Nephron progenitor cell (in vitro differentiated cells): ENCODE results near the gene HACD1.
"Not testable (repeated sequence)": the region's sequence is repeated elsewhere in the genome, so short reads cannot be mapped to it uniquely, and the experiment has no call there.

ENCODE experiments used
- DNase-seq: peaks from one replicate; pipeline ENCODE4 v3.0.0; 2021
- H3K27ac Mint-ChIP-seq: 2 replicates; pipeline ENCODE4 v1.8.0; 2021; ENCODE audit warnings: mild to moderate bottlenecking, moderate library complexity, mixed read lengths
- H3K27me3 Mint-ChIP-seq: 2 replicates; pipeline ENCODE4 v1.8.0; 2021; ENCODE audit warnings: mild to moderate bottlenecking, low read depth, mixed read lengths; ENCODE audit not compliant: poor library complexity
- H3K36me3 Mint-ChIP-seq: 2 replicates; pipeline ENCODE4 v1.8.0; 2021; ENCODE audit warnings: low read depth, mixed read lengths
- H3K4me1 Mint-ChIP-seq: 2 replicates; pipeline ENCODE4 v1.8.0; 2021; ENCODE audit warnings: mixed read lengths
- H3K4me3 Mint-ChIP-seq: 2 replicates; pipeline ENCODE4 v1.8.0; 2021; ENCODE audit warnings: mild to moderate bottlenecking, moderate library complexity, mixed read lengths
- H3K9me3 Mint-ChIP-seq: 2 replicates; pipeline ENCODE4 v1.8.0; 2021; ENCODE audit warnings: mild to moderate bottlenecking, moderate library complexity, mixed read lengths
- CTCF ChIP-seq: fragments of 200-600 bp; sonication (generic); IDR thresholded peaks from 2 replicates; pipeline ENCODE4 v1.5.0; 2021; ENCODE audit warnings: antibody characterized with exemption

Gene HACD1

GRCh38 chr10:17605936-17606335 lies 11.2 kb downstream of the HACD1 start:
- Mint-ChIP-seq H3K9me3 (no peaks in the 10 kb centered on the region), H3K4me1 (no peaks in the 10 kb centered on the region), H3K4me3 (no peak overlapping the region), H3K27ac (no peak overlapping the region), H3K36me3 (peaks cover 9% of the 10 kb centered on the region), H3K27me3 (no peaks in the 10 kb centered on the region)
- no peak for TF ChIP-seq CTCF
- DNase-seq: no peak

- H3K36me3 Mint-ChIP-seq: peaks cover 9% of the 10 kb centered on the region
- no peaks in the 10 kb centered on the region for H3K27me3 Mint-ChIP-seq
- no peaks in the 10 kb centered on the region for H3K4me1 Mint-ChIP-seq
- peak; percentile 32 for TF ChIP-seq CTCF
- H3K4me3 Mint-ChIP-seq: no peak overlapping the region
- DNase-seq: no peak
- no peak overlapping the region for H3K27ac Mint-ChIP-seq
- H3K9me3 Mint-ChIP-seq: no peaks in the 10 kb centered on the region
Measured at GRCh38 chr10:17599089-17599488, 18.1 kb downstream of the HACD1 start.

DNA sequence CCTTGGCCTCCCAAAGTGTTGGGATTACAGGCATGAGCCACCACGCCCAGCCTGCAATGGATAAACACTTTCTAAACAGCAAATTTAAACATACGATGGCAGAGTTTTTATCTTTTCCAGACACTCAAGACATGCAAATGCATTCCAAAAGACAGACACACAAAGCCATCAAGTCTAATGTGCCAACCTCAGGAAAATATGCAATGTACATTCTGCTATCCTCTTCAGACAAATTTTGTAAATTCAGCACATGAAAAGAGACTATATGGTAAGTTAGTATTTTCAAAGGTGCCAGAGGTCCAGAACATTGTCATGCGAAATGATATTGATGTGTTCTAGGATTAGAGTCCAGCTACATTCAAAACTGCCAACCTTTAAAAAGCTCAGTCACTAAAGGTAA lies 19.8 kb downstream of the HACD1 start:
- no peaks in the 10 kb centered on the region for H3K27me3 Mint-ChIP-seq
- H3K27ac Mint-ChIP-seq: no peak overlapping the region
- no peaks in the 10 kb centered on the region for H3K4me1 Mint-ChIP-seq
- H3K36me3 Mint-ChIP-seq: peaks cover 12% of the 10 kb centered on the region
- no peak for DNase-seq
- no peaks in the 10 kb centered on the region for H3K9me3 Mint-ChIP-seq
- H3K4me3 Mint-ChIP-seq: no peak overlapping the region
- no peak for TF ChIP-seq CTCF

DNA sequence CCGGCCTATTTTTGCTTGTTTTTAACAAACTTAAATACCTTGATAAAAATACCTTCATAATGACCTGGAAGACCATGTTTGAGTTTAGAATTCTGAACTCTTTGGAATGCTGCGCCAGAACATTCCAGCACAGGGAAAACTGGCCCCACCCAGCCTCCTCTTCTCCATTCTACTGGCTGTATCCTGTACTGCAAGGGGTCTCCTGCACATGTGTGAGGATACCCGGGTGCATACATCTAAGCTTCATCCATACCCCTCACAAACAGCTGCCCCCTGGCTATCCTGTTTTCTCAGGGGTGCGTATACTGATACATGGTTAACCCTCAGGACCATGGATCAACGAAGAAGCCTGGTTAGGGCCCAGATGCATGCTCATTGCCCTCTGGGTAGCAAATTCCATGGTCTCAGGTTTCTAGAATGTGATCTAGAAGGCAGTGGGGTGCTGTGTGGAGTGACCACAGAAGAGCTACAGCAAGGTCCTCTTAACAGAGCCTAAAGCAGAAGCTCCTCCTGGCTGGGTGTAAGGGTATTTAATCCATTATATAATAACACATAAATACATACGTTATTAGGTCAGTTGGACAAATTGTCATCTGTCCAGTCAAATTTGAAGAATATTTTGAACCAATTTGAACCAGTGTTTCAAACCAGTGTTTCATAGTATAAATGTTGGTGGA lies 26.1 kb downstream of the HACD1 start:
- H3K9me3 Mint-ChIP-seq: peaks cover 11% of the 10 kb centered on the region
- TF ChIP-seq CTCF: no peak
- H3K4me1 Mint-ChIP-seq: peaks cover 19% of the 10 kb centered on the region

DNA sequence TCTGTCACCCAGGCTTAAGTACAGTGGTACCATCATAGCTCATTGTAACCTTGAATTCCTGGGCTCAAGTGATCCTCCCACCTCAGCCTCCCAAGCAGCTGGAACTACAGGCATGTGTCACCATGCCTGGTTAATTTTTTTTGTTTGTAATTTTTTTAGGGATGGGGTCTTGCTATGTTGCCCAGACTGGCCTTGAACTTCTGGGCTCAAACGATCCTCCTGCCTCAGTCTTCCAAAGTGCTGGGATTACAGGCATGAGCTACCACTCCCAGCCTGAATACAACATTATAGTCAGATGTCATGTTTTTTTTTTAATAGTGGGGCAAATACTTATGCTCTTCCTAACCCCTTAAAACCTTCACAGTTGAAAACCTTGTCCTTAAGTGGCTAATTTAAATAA lies 27.9 kb downstream of the HACD1 start:
- H3K27me3 Mint-ChIP-seq, H3K27ac Mint-ChIP-seq, H3K4me3 Mint-ChIP-seq, DNase-seq: not testable (repeated sequence)
- Mint-ChIP-seq H3K4me1 (peaks cover 30% of the 10 kb centered on the region), H3K9me3 (peaks cover 11% of the 10 kb centered on the region), H3K36me3 (peaks cover 24% of the 10 kb centered on the region)

More for the DNA sequence above, 26.1 kb downstream of the HACD1 start:
- Mint-ChIP-seq H3K27ac (no peak overlapping the region), H3K4me3 (no peak overlapping the region), H3K36me3 (peaks cover 24% of the 10 kb centered on the region), H3K27me3 (no peaks in the 10 kb centered on the region)
- DNase-seq: no peak

DNA sequence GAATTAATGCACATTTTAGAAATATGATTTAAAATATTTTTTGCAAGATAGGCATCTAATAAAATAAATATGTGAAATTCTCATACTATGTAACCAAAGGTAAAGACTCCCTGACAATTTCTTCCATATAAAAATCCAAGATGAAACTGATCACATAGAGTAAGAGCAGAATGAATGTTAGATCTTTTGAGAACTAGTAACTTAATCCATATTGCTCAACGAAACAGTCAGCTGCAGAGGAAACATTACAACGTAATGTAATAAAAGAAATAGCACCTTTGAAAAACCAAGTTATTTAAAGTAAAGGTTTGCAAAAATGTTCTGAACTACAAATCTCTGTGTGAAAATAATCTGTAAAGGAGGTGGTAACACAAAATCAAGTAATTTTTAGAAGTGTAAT lies 28.8 kb downstream of the HACD1 start:
- TF ChIP-seq CTCF: no peak
- H3K27me3 Mint-ChIP-seq: peaks cover 4% of the 10 kb centered on the region
- no peak for DNase-seq
- H3K4me3 Mint-ChIP-seq: no peak overlapping the region
- H3K4me1 Mint-ChIP-seq: peaks cover 30% of the 10 kb centered on the region
- H3K27ac Mint-ChIP-seq: no peak overlapping the region
- peaks cover 21% of the 10 kb centered on the region for H3K36me3 Mint-ChIP-seq
- peaks cover 11% of the 10 kb centered on the region for H3K9me3 Mint-ChIP-seq

DNA sequence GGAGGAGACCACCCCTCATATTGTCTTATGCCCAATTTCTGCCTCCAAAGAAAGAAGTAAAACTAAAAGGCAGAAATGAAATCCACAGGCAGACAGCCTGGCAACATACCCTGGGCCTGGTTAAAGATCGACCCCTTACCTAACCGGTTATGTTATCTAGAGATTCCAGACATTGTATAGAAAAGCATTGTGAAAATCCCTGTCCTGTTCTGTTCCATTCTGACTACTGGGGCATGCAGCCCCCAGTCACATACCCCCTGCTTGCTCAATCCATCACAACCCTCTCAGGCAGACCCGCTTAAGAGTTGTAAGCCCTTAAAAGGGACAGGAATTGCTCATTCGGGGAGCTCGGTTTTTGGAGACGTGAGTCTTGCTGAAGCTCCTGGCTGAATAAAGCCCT lies 29.9 kb downstream of the HACD1 start:
- H3K27ac Mint-ChIP-seq: peak overlapping the region; percentile 86
- not testable (repeated sequence) for H3K27me3 Mint-ChIP-seq, H3K4me3 Mint-ChIP-seq, DNase-seq
- peaks cover 30% of the 10 kb centered on the region for H3K4me1 Mint-ChIP-seq
- H3K9me3 Mint-ChIP-seq: peaks cover 11% of the 10 kb centered on the region
- peaks cover 16% of the 10 kb centered on the region for H3K36me3 Mint-ChIP-seq
